B cell (primary cell): ENCODE results near the gene CCNT1. TPM values are rescaled to one million over a fixed set of nuclear protein-coding genes. Genes with fewer than 3 reads are reported as not detected.

Experiments used
- ATAC-seq: fragments of 200-7000 bp; cut with Tn5 transposase; one replicate; pipeline ENCODE4 v1.10.0; 2021; ENCODE audit warnings: low read depth, mild to moderate bottlenecking, moderate number of reproducible peaks, moderate library complexity
- CTCF ChIA-PET: fragments of 350-600 bp; sonication (Branson Sonifier 250); formaldehyde crosslinking; loops from one replicate; lab custom pipeline; 2021; ENCODE audit warnings: antibody characterized with exemption, inconsistent platforms; lab: Charles Lee
- POLR2A ChIA-PET: fragments of 350-600 bp; sonication (Branson Sonifier 250); formaldehyde crosslinking; loops from one replicate; lab custom pipeline; 2021; ENCODE audit warnings: antibody characterized with exemption; lab: Charles Lee
- DNase-seq: peaks from one replicate; pipeline ENCODE4 v3.0.0; 2013
- H2AFZ ChIP-seq: 2 replicates; pipeline ENCODE4 v1.6.1; 2012; ENCODE audit warnings: mild to moderate bottlenecking, low read depth, low read length; ENCODE audit not compliant: insufficient read depth, poor library complexity, severe bottlenecking
- H3K27ac ChIP-seq, 2 donors: 1 replicate in 1 of 2; 2 replicates in 1 of 2; pipeline ENCODE4 v1.5.1; 2012 to 2013; ENCODE audit warnings: low read length in 2 of 2, mild to moderate bottlenecking in 2 of 2, moderate library complexity in 1 of 2
- H3K27me3 ChIP-seq, 4 experiments: fragments of 200-600 bp in 1 of 4; sonication (generic) in 1 of 4; replicated peaks in 1 of 4; 1 replicate in 2 of 4; 2 replicates in 2 of 4; pipeline versions ENCODE4 v1.6.1 to v1.7.0; 2013 to 2016; ENCODE audit warnings: low read length in 3 of 4, mild to moderate bottlenecking in 2 of 4, mixed read lengths in 1 of 4, moderate library complexity in 1 of 4; ENCODE audit not compliant: insufficient read depth in 4 of 4, control insufficient read depth in 3 of 4; ENCODE audit errors: control extremely low read depth in 1 of 4
- H3K36me3 ChIP-seq, 2 experiments: replicated peaks in 1 of 2; 1 replicate in 1 of 2; 2 replicates in 1 of 2; pipeline versions ENCODE4 v1.6.1 to v1.7.1; 2013; ENCODE audit warnings: low read length in 1 of 2; ENCODE audit not compliant: insufficient read depth in 2 of 2, control insufficient read depth in 1 of 2; ENCODE audit errors: control extremely low read depth in 1 of 2, extremely low read depth in 1 of 2
- H3K4me1 ChIP-seq, 2 donors: fragments of 200-600 bp in 1 of 2; sonication (generic) in 1 of 2; 1 replicate in 1 of 2; 2 replicates in 1 of 2; pipeline versions ENCODE4 v1.5.1 to v1.6.1; 2013 to 2017; ENCODE audit warnings: low read length in 2 of 2; ENCODE audit not compliant: control insufficient read depth in 2 of 2, insufficient read depth in 2 of 2
- H3K4me2 ChIP-seq: replicated peaks from 2 replicates; pipeline ENCODE3; 2012; ENCODE audit warnings: mild to moderate bottlenecking, low read depth, low read length; ENCODE audit not compliant: poor library complexity, severe bottlenecking
- H3K4me3 ChIP-seq, 5 experiments: fragments of 200-600 bp in 1 of 5; sonication (generic) in 1 of 5; 1 replicate in 3 of 5; 2 replicates in 2 of 5; pipeline versions ENCODE4 v1.5.1 to v1.7.0; 2011 to 2016; ENCODE audit warnings: low read length in 4 of 5, mild to moderate bottlenecking in 4 of 5, low read depth in 2 of 5, control low read depth in 1 of 5, moderate library complexity in 1 of 5; ENCODE audit not compliant: insufficient read depth in 1 of 5; ENCODE audit errors: control extremely low read depth in 1 of 5, extremely low read depth in 1 of 5
- H3K79me2 ChIP-seq: fragments of 200-600 bp; sonication (generic); one replicate; pipeline ENCODE4 v1.6.0; 2016; ENCODE audit warnings: low read length; ENCODE audit not compliant: control insufficient read depth, insufficient read depth
- H3K9ac ChIP-seq: fragments of 200-600 bp; sonication (generic); 2 replicates; pipeline ENCODE4 v1.6.1; 2017; ENCODE audit warnings: mild to moderate bottlenecking, low read length, moderate library complexity
- H3K9me3 ChIP-seq, 3 donors: one replicate each; pipeline versions ENCODE4 v1.6.1 to v1.7.1; 2013; ENCODE audit warnings: low read length in 2 of 3; ENCODE audit not compliant: control insufficient read depth in 2 of 3, insufficient read depth in 1 of 3; ENCODE audit errors: control extremely low read depth in 1 of 3
- H4K20me1 ChIP-seq: 2 replicates; pipeline ENCODE4 v1.6.0; 2012; ENCODE audit warnings: mild to moderate bottlenecking, low read length; ENCODE audit not compliant: insufficient read depth, control insufficient read depth, poor library complexity, severe bottlenecking
- H3K27ac Mint-ChIP-seq: one replicate; pipeline ENCODE4 v1.8.0; 2021; ENCODE audit warnings: mixed read lengths
- H3K27me3 Mint-ChIP-seq: one replicate; pipeline ENCODE4 v1.8.0; 2021; ENCODE audit warnings: mixed read lengths
- H3K4me1 Mint-ChIP-seq: one replicate; pipeline ENCODE4 v1.8.0; 2021; ENCODE audit warnings: mixed read lengths
- H3K4me3 Mint-ChIP-seq: one replicate; pipeline ENCODE4 v1.8.0; 2021; ENCODE audit warnings: mixed read lengths
- H3K9me3 Mint-ChIP-seq: one replicate; pipeline ENCODE4 v1.8.0; 2022; ENCODE audit warnings: mixed read lengths; ENCODE audit not compliant: insufficient read depth
- EZH2 ChIP-seq: IDR thresholded peaks from 2 replicates; pipeline ENCODE4 v1.6.1; 2012; ENCODE audit warnings: borderline replicate concordance, low read depth, mild to moderate bottlenecking, moderate library complexity, low read length; ENCODE audit not compliant: insufficient read depth, poor library complexity, severe bottlenecking
- WGBS: methylation state at CpG from one replicate; pipeline ENCODE4 v1.1.5; 2013; ENCODE audit warnings: missing lambda C conversion rate; ENCODE audit not compliant: insufficient coverage; 5-methylcytosine and 5-hydroxymethylcytosine counted together
- intact Hi-C: fragments of 100-400 bp; cut with micrococcal nuclease; formaldehyde crosslinking; loops from one replicate; pipeline ENCODE4 v1.10.0; 2022
- polyA plus RNA-seq: library from polyadenylated mRNA; depleted of rRNA; stranded (reverse); fragments of >200 nt; gene quantifications from 2 replicates; pipeline ENCODE4 v1.2.3, GENCODE V29; 2012
- total RNA-seq, 2 donors: library from RNA; stranded (reverse); fragments of 120-200 nt in 1 of 2; gene quantifications; 1 replicate in 1 of 2; 2 replicates in 1 of 2; pipeline versions ENCODE4 v1.2.3 to v1.2.4, GENCODE V29; 2013 to 2022
- TF ChIP-seq, protein P1 (sequence below): fragments of 200-600 bp; IDR thresholded peaks from one replicate; pipeline ENCODE4 v1.8.0; 2022; ENCODE audit warnings: antibody characterized with exemption, mild to moderate bottlenecking

Gene CCNT1
- total and polyA plus RNA-seq, 2 donors (not counting 1 experiment from before 2014, with no cell fraction given) = 13.9 to 77.3 TPM

DNA sequence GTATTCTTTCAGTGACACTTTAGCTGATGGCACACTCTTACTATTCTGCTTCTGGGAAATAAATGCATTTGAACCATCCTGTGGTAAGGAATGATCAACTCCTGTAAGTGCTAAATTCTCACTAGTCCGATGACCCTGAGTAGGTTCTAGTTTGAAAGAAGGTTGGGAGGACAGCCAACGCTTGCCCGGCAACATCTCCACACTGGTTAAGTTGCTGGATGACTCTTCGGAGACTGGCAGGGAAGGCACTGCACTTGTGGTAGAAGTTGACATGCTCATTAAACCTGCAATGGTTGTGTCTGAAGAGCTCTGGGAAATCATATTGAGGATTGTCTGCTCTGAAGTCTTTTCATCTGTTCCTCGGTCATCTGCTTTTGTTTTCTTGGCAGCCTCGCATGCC lies 22.5 kb downstream of the CCNT1 start:
- Mint-ChIP-seq H3K4me3 (no peak overlapping the region), H3K9me3 (no peaks in the 10 kb centered on the region), H3K27me3 (no peaks in the 10 kb centered on the region), H3K27ac (no peak overlapping the region), H3K4me1 (no peaks in the 10 kb centered on the region)
- 100% methylated on average over 3 of the region's 6 CpGs for WGBS
- Histone ChIP-seq H3K27me3 (no peaks in the 10 kb centered on the region), H3K27ac (no peak overlapping the region), H2AFZ (no peak overlapping the region), H3K4me1 (no peaks in the 10 kb centered on the region), H4K20me1 (peaks cover 9% of the 10 kb centered on the region), H3K79me2 (peaks cover 7% of the 10 kb centered on the region), H3K4me3 (no peak overlapping the region), H3K9ac (no peak overlapping the region), H3K36me3 (peaks cover 5 to 79% of the 10 kb centered on the region in 2 experiments), H3K9me3 (no peaks in the 10 kb centered on the region), H3K4me2 (no peak overlapping the region)
- CTCF ChIA-PET = interaction anchor here (1.5 kb wide), 1 partner anchor 11 kb away, joined by 5 read pairs; the partner anchor contains the start of gene KANSL2
- POLR2A ChIA-PET = no interaction called here
- TF ChIP-seq, protein P1, sequence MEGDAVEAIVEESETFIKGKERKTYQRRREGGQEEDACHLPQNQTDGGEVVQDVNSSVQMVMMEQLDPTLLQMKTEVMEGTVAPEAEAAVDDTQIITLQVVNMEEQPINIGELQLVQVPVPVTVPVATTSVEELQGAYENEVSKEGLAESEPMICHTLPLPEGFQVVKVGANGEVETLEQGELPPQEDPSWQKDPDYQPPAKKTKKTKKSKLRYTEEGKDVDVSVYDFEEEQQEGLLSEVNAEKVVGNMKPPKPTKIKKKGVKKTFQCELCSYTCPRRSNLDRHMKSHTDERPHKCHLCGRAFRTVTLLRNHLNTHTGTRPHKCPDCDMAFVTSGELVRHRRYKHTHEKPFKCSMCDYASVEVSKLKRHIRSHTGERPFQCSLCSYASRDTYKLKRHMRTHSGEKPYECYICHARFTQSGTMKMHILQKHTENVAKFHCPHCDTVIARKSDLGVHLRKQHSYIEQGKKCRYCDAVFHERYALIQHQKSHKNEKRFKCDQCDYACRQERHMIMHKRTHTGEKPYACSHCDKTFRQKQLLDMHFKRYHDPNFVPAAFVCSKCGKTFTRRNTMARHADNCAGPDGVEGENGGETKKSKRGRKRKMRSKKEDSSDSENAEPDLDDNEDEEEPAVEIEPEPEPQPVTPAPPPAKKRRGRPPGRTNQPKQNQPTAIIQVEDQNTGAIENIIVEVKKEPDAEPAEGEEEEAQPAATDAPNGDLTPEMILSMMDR = no peak
- no peak for TF ChIP-seq EZH2
- DNase-seq (no peak), ATAC-seq (no peak)
- intact Hi-C loops = no loop called here

DNA sequence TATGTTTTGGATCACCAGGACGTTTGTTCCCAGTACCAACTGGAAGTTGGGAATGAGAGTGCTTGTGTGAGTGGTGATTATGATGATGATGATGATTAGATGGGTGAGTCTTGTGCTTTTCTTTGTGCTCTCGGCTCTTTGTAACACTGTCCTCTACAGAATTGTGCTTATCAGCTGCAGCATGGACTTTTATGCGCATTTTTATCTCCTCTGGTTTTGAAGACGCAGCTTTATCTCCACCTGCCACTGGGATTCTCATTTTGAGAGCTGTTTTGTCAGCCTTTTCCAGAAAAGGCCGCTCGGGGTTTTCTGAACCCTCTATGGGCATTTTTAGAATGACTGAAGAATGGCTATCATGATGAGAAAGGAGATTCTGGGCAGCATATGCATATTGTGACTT lies 22.9 kb downstream of the CCNT1 start:
- Histone ChIP-seq H3K27ac (no peak overlapping the region), H3K9ac (no peak overlapping the region), H3K79me2 (peaks cover 7% of the 10 kb centered on the region), H3K4me2 (no peak overlapping the region), H3K4me3 (no peak overlapping the region), H3K9me3 (no peaks in the 10 kb centered on the region), H3K4me1 (no peaks in the 10 kb centered on the region), H4K20me1 (peaks cover 9% of the 10 kb centered on the region), H2AFZ (no peak overlapping the region), H3K27me3 (no peaks in the 10 kb centered on the region), H3K36me3 (peaks cover 5 to 84% of the 10 kb centered on the region in 2 experiments)
- no peaks in the 10 kb centered on the region for H3K9me3 Mint-ChIP-seq
- ATAC-seq (no peak), DNase-seq (no peak)
- H3K27ac Mint-ChIP-seq = no peak overlapping the region
- no peak for TF ChIP-seq EZH2
- no peaks in the 10 kb centered on the region for H3K4me1 Mint-ChIP-seq
- H3K27me3 Mint-ChIP-seq = no peaks in the 10 kb centered on the region
- intact Hi-C loops = no loop called here
- CTCF ChIA-PET = interaction anchor here (1.5 kb wide), 1 partner anchor 11 kb away, joined by 5 read pairs; the partner anchor contains the start of gene KANSL2
- POLR2A ChIA-PET = no interaction called here
- WGBS = 93% methylated on average over 6 of the region's 6 CpGs
- no peak overlapping the region for H3K4me3 Mint-ChIP-seq
